Suprapubic skin (tissue), 4 donors: Measurements from ENCODE around the gene DPYD. TPM values are rescaled to one million over a fixed set of nuclear protein-coding genes. Genes with fewer than 3 reads are reported as not detected.

Experiments used
- DNase-seq, 2 donors: peaks; one replicate each; pipeline ENCODE4 v3.0.0-alpha.2; 2019; ENCODE audit warnings: low spot score in 2 of 2
- H3K27ac ChIP-seq: fragments of 200-600 bp; sonication (generic); one replicate; pipeline ENCODE4 v1.5.1; 2019
- H3K27me3 ChIP-seq: fragments of 200-600 bp; sonication (generic); one replicate; pipeline ENCODE4 v1.5.1; 2019
- H3K36me3 ChIP-seq: fragments of 200-600 bp; sonication (generic); one replicate; pipeline ENCODE4 v1.5.1; 2019
- H3K4me1 ChIP-seq: fragments of 200-600 bp; sonication (generic); one replicate; pipeline ENCODE4 v1.5.1; 2019
- H3K4me3 ChIP-seq: fragments of 200-600 bp; sonication (generic); one replicate; pipeline ENCODE4 v1.5.1; 2019; ENCODE audit warnings: mild to moderate bottlenecking
- H3K9me3 ChIP-seq: fragments of 200-600 bp; sonication (generic); one replicate; pipeline ENCODE4 v1.5.1; 2019
- EP300 ChIP-seq: sonication (generic); formaldehyde crosslinking; IDR thresholded peaks from one replicate; pipeline ENCODE4 v1.6.1; 2017; ENCODE audit warnings: antibody characterized with exemption
- POLR2A ChIP-seq, 2 donors: fragments of 450-650 bp; IDR thresholded peaks; one replicate each; pipeline ENCODE4 v1.6.1; 2017; ENCODE audit warnings: antibody characterized with exemption in 2 of 2, mild to moderate bottlenecking in 2 of 2, moderate library complexity in 2 of 2
- POLR2AphosphoS5 ChIP-seq, 3 donors: sonication (generic); formaldehyde crosslinking; IDR thresholded peaks; one replicate each; pipeline ENCODE4 v1.6.1; 2017; ENCODE audit warnings: antibody characterized with exemption in 3 of 3
- WGBS: methylation state at CpG from one replicate; pipeline ENCODE4 v1.1.5; 2018; 5-methylcytosine and 5-hydroxymethylcytosine counted together
- total RNA-seq, 4 donors: library from RNA; depleted of rRNA; stranded (reverse); fragments of >200 nt; gene quantifications; one replicate each; pipeline ENCODE4 v1.1.0, GENCODE V29; 2016
- TF ChIP-seq, protein P1 (sequence below), 2 donors: fragments of 200-600 bp in 1 of 2; fragments of 450-650 bp in 1 of 2; sonication (generic) in 1 of 2; IDR thresholded peaks; one replicate each; pipeline ENCODE4 v1.5.1; 2016 to 2019; ENCODE audit warnings: antibody characterized with exemption in 2 of 2, mild to moderate bottlenecking in 1 of 2, moderate library complexity in 1 of 2

Gene DPYD
- total RNA-seq, 4 donors from 2014 or later, result 10.1 to 31.9 (median 11.6) TPM

DNA sequence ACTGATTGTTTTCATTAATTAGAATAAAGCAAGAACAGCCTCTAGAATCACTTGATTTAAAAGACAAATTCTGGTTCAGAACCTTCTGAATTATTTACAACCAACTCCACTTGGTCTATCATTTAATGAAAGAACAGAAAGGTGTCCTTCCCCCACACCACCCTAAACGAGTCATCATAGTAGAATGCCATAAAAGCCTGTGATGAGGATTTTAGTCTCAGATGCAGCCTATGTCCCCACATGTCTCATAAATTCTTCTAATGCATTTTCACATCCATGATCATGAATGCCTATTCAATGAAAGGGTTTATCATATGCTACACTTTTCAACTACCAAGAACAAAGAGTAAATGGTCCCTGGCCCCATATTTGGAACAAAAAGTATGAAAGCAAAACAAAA lies 508.1 kb downstream of the DPYD start:
- TF ChIP-seq, protein P1, sequence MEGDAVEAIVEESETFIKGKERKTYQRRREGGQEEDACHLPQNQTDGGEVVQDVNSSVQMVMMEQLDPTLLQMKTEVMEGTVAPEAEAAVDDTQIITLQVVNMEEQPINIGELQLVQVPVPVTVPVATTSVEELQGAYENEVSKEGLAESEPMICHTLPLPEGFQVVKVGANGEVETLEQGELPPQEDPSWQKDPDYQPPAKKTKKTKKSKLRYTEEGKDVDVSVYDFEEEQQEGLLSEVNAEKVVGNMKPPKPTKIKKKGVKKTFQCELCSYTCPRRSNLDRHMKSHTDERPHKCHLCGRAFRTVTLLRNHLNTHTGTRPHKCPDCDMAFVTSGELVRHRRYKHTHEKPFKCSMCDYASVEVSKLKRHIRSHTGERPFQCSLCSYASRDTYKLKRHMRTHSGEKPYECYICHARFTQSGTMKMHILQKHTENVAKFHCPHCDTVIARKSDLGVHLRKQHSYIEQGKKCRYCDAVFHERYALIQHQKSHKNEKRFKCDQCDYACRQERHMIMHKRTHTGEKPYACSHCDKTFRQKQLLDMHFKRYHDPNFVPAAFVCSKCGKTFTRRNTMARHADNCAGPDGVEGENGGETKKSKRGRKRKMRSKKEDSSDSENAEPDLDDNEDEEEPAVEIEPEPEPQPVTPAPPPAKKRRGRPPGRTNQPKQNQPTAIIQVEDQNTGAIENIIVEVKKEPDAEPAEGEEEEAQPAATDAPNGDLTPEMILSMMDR (IDR thresholded peaks at IDR 0.05), result no peak
- TF ChIP-seq POLR2AphosphoS5 (IDR thresholded peaks at IDR 0.05) (no peak), POLR2A (IDR thresholded peaks at IDR 0.05) (no peak)

DNA sequence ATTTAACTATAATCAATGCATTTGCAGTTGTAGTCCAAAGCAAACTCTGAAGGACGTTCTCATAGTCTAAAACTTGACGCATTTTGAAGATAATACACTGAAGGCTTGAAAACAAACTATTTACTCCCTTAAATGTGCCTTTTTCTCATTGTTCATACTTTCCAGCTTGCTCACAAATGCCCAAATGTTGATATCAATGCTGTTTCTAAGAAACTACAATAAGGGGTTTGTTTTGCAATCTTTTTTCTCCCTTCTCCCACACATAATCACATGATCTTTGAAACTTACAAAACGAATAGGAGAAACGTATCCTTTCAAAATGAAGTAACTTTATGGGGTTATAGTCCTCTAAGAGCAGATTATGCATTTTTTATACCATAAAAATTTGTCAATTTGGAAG lies 508.7 kb downstream of the DPYD start:
- no peak for DNase-seq
- TF ChIP-seq, protein P1 (IDR thresholded peaks at IDR 0.05), result no peak
- TF ChIP-seq POLR2AphosphoS5 (IDR thresholded peaks at IDR 0.05) (no peak), POLR2A (IDR thresholded peaks at IDR 0.05) (no peak), EP300 (no peak)
- Histone ChIP-seq H3K4me1 (no peaks in the 10 kb centered on the region), H3K9me3 (no peaks in the 10 kb centered on the region), H3K36me3 (no peaks in the 10 kb centered on the region), H3K27ac (no peak overlapping the region), H3K27me3 (no peaks in the 10 kb centered on the region), H3K4me3 (no peak overlapping the region)
- WGBS, result 64% methylated on average over 4 of the region's 4 CpGs

More for the DNA sequence above, 508.1 kb downstream of the DPYD start:
- no peaks in the 10 kb centered on the region for H3K9me3 ChIP-seq
- H3K4me3 ChIP-seq, result no peak overlapping the region
- no peaks in the 10 kb centered on the region for H3K27me3 ChIP-seq
- no peaks in the 10 kb centered on the region for H3K4me1 ChIP-seq
- no peaks in the 10 kb centered on the region for H3K36me3 ChIP-seq
- H3K27ac ChIP-seq, result no peak overlapping the region
- 65% methylated on average over 1 of the region's 1 CpG for WGBS
- no peak for DNase-seq

DNA sequence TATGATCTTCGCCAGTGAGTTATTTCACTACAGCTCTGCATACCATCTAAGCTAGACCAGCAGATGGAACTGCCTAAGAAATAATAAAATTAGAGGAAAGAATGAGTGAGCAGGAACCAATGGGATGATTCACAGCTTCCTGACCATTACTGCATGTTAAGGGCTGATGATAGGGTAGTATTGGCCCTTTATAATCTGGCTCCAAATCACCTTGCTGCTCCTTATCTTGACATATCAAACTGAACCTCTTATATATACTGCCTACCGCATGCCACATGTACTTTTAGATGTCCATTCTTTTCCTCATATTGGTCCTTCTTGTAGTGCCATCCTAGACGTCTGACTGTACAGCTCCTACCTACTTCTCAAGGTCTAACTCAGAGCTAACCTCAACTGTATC lies 524.4 kb downstream of the DPYD start:
- H3K4me1 ChIP-seq, result no peaks in the 10 kb centered on the region
- H3K27ac ChIP-seq, result no peak overlapping the region
- H3K36me3 ChIP-seq, result no peaks in the 10 kb centered on the region
- no peak overlapping the region for H3K4me3 ChIP-seq
- DNase-seq, result no peak
- TF ChIP-seq EP300 (no peak), POLR2A (IDR thresholded peaks at IDR 0.05) (no peak), POLR2AphosphoS5 (IDR thresholded peaks at IDR 0.05) (no peak)
- TF ChIP-seq, protein P1 (IDR thresholded peaks at IDR 0.05), result no peak
- no peaks in the 10 kb centered on the region for H3K9me3 ChIP-seq
- H3K27me3 ChIP-seq, result no peaks in the 10 kb centered on the region
- WGBS, result 88% methylated on average over 3 of the region's 3 CpGs

DNA sequence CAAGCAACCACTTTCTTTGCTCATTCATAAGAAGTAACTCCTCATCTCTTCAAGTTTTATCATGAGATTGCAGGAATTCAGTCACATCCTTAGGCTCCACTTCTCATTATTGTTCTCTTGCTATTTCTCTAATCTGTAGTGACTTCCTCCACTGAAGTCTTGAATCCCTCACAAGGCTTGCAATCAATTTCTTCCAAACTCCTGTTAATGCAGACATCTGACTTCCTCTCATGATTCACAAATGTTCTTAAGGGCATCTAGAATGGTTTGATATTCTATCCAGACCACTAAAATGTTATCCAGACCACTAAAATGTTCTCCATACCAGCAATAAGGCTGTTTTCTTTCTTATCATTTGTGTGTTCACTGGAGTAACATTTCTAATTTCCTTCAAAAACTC lies 528.1 kb downstream of the DPYD start:
- Histone ChIP-seq H3K36me3 (no peaks in the 10 kb centered on the region), H3K27me3 (no peaks in the 10 kb centered on the region), H3K4me1 (no peaks in the 10 kb centered on the region), H3K4me3 (no peak overlapping the region), H3K27ac (no peak overlapping the region), H3K9me3 (no peaks in the 10 kb centered on the region)
- TF ChIP-seq, protein P1 (IDR thresholded peaks at IDR 0.05), result no peak
- TF ChIP-seq POLR2AphosphoS5 (IDR thresholded peaks at IDR 0.05) (no peak), EP300 (no peak), POLR2A (IDR thresholded peaks at IDR 0.05) (no peak)
- DNase-seq, result no peak

DNA sequence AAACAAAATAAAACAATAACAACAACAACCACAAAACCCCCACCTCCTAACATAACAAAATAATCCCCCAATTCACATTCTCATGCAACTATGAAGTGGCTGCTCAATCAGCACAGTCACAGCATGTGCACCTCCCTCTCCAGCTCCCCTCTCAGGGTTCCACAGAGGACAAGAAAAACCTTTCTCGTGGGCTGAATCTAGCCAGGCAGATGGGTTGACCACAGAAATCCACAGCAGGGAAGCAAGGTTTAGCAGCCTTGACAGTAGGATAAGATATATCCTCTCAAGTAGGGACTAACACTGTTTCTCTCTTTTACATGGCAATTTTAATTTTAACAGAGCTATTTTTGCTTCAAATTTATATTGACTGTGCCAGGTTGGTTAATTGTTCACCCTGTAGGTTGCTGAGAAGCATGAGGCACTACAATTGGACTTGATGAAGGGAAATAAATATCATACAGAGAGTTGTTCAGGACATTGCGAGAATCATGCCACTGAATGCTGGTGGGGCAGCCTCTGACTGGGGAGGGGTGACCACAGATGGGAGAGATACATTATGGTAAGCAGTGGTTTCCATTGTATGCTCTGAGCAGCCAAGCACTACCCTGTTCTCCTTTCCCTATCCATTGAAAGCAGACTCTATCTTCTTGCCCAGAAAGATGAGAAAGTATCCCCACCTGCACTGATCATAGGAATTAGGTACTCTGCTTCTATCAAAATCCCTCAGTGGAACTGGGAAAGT lies 535.1 kb downstream of the DPYD start:
- Histone ChIP-seq H3K36me3 (no peaks in the 10 kb centered on the region), H3K27me3 (no peaks in the 10 kb centered on the region), H3K4me3 (no peak overlapping the region), H3K27ac (no peak overlapping the region), H3K4me1 (no peaks in the 10 kb centered on the region), H3K9me3 (no peaks in the 10 kb centered on the region)
- TF ChIP-seq, protein P1 (IDR thresholded peaks at IDR 0.05), result no peak
- TF ChIP-seq POLR2AphosphoS5 (IDR thresholded peaks at IDR 0.05), result no peak
- TF ChIP-seq EP300, result no peak
- TF ChIP-seq POLR2A (IDR thresholded peaks at IDR 0.05), result no peak
- WGBS, result 88% methylated on average over 2 of the region's 2 CpGs
- no peak for DNase-seq
